Neutrophil (primary cell): ENCODE measurements around the gene EVX1.
A peak's percentile ranks its signal among the peaks of the same experiment; 100 is the strongest.

ENCODE experiments used
- H3K27ac ChIP-seq: fragments of 200-600 bp; sonication (generic); 2 replicates; pipeline ENCODE4 v1.5.1; 2016; ENCODE audit warnings: mild to moderate bottlenecking, moderate library complexity
- H3K27me3 ChIP-seq: fragments of 200-600 bp; sonication (generic); 2 replicates; pipeline ENCODE4 v1.6.0; 2016; ENCODE audit warnings: mild to moderate bottlenecking
- H3K36me3 ChIP-seq: fragments of 200-600 bp; sonication (generic); 2 replicates; pipeline ENCODE4 v1.5.1; 2017
- H3K4me1 ChIP-seq, 2 experiments: fragments of 200-600 bp in 1 of 2; sonication (generic) in 1 of 2; 1 replicate in 1 of 2; 2 replicates in 1 of 2; pipeline versions ENCODE4 v1.5.1 to v1.6.1; 2013 to 2016; ENCODE audit warnings: low read depth in 1 of 2, low read length in 1 of 2, mild to moderate bottlenecking in 1 of 2, moderate library complexity in 1 of 2; ENCODE audit not compliant: control insufficient read depth in 1 of 2, insufficient read depth in 1 of 2
- H3K4me3 ChIP-seq, 2 experiments: fragments of 200-600 bp in 1 of 2; sonication (generic) in 1 of 2; 1 replicate in 1 of 2; 2 replicates in 1 of 2; pipeline ENCODE4 v1.5.1; 2013 to 2016; ENCODE audit warnings: low read depth in 1 of 2, low read length in 1 of 2, mild to moderate bottlenecking in 1 of 2, moderate library complexity in 1 of 2
- H3K9me3 ChIP-seq: fragments of 200-600 bp; sonication (generic); 2 replicates; pipeline ENCODE4 v1.5.1; 2016
- CTCF ChIP-seq: fragments of 200-600 bp; sonication (generic); IDR thresholded peaks from 2 replicates; pipeline ENCODE4 v1.5.1; 2016; ENCODE audit warnings: antibody characterized with exemption

The EVX1 gene

DNA sequence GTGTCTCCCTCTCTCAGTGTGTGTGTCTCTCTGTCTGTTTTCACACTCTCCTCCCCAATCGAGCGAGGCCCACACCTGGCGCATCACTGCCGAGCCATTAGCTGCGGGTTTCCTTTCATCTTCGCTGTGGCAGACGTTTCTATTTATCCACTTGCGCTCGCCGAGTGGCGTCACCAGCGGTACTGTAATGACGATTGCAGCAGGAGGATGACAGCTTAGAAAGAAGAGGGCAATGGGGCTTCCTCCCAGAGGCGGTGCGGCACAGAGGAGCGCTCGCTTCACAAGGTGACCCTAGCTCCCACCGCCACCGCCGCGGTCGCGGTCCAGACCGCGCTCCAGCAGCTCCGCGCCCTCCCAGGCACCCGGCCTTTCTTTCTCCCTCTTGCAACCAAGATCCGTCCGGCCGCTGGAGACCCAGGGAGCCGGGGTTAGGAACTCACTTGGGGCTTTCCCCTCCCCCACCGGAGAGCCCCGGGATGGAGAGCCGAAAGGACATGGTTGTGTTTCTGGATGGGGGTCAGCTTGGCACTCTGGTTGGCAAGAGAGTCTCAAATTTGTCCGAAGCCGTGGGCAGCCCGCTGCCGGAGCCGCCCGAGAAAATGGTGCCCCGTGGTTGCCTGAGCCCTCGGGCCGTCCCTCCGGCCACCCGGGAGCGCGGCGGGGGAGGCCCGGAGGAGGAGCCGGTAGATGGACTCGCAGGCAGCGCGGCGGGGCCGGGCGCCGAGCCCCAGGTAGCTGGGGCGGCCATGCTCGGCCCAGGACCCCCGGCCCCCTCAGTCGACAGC, at the start of gene EVX1:
TSS of gene EVX1 (plus strand) at position 248 of the 785 bp plus-strand sequence. CDS start at position 477, 229 bp downstream.
- Histone ChIP-seq H3K4me3 (no peak within 1 kb of the TSS), H3K27me3 (peaks cover 100% of the 10 kb centered on the region), H3K9me3 (no peaks in the 10 kb centered on the region), H3K4me1 (no peaks in the 10 kb centered on the region), H3K27ac (no peak within 1 kb of the TSS), H3K36me3 (no peaks in the 10 kb centered on the region)
- TF ChIP-seq CTCF = no peak

- Histone ChIP-seq H3K4me3 (peak overlapping the region; percentile 43 to 68), H3K27ac (no peak overlapping the region), H3K36me3 (no peaks in the 10 kb centered on the region), H3K9me3 (no peaks in the 10 kb centered on the region), H3K4me1 (peaks cover 28 to 39% of the 10 kb centered on the region in 2 experiments), H3K27me3 (peaks cover 100% of the 10 kb centered on the region)
- no peak for TF ChIP-seq CTCF
These were observed 49.1 kb upstream of the EVX1 start for GRCh38 chr7:27193335-27194001.

DNA sequence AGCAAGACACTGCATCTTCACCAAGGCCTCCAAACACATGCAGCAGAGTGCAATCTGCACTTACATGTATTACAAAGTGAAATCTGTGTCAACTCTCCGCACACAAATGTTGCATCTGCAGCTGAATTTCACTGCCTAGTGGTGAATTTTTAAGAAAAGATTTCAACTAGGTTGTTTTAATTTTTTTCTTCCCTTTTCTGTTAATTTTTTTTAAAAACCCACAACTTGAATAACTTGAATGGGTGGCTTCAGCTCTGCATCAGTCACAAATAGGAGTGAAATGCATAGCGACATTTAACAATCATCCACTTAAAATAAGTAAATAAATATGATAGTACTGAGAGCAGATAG, 48.6 kb upstream of the EVX1 start:
- H3K4me1 ChIP-seq = peaks cover 26 to 39% of the 10 kb centered on the region in 2 experiments
- H3K9me3 ChIP-seq = no peaks in the 10 kb centered on the region
- peaks cover 100% of the 10 kb centered on the region for H3K27me3 ChIP-seq
- H3K36me3 ChIP-seq = no peaks in the 10 kb centered on the region
- H3K27ac ChIP-seq = no peak overlapping the region
- no peak overlapping the region for H3K4me3 ChIP-seq
- no peak for TF ChIP-seq CTCF

GRCh38 chr7:27194686-27195379, 47.8 kb upstream of the EVX1 start:
- TF ChIP-seq CTCF = no peak
- Histone ChIP-seq H3K9me3 (no peaks in the 10 kb centered on the region), H3K4me1 (peaks cover 27 to 41% of the 10 kb centered on the region in 2 experiments), H3K27me3 (peaks cover 99% of the 10 kb centered on the region), H3K4me3 (no peak overlapping the region), H3K36me3 (no peaks in the 10 kb centered on the region), H3K27ac (no peak overlapping the region)

GRCh38 chr7:27196287-27196767, 46.3 kb upstream of the EVX1 start:
- no peak overlapping the region for H3K4me3 ChIP-seq
- no peaks in the 10 kb centered on the region for H3K9me3 ChIP-seq
- no peaks in the 10 kb centered on the region for H3K36me3 ChIP-seq
- H3K27ac ChIP-seq = no peak overlapping the region
- peaks cover 42 to 56% of the 10 kb centered on the region in 2 experiments for H3K4me1 ChIP-seq
- TF ChIP-seq CTCF = peak; percentile 56
- peaks cover 99% of the 10 kb centered on the region for H3K27me3 ChIP-seq
